ENCODE results near the gene ADK. TPM values are rescaled to one million over a fixed set of nuclear protein-coding genes. Genes with fewer than 3 reads are reported as not detected.

The ADK gene
- total and polyA plus RNA-seq, 2 donors (not counting 3 experiments of a cell fraction or from before 2014, with no cell fraction given): 11.7 to 46.5 TPM

- H3K4me1 ChIP-seq (ENCODE audit: control insufficient read depth, extremely low read depth, insufficient read depth, low read length): no peaks in the 10 kb centered on the region
- no TSS peak for BruUV-seq (replicated peaks)
Observed at GRCh38 chr10:74103560-74104258, 47.3 kb upstream of the ADK start.

DNA sequence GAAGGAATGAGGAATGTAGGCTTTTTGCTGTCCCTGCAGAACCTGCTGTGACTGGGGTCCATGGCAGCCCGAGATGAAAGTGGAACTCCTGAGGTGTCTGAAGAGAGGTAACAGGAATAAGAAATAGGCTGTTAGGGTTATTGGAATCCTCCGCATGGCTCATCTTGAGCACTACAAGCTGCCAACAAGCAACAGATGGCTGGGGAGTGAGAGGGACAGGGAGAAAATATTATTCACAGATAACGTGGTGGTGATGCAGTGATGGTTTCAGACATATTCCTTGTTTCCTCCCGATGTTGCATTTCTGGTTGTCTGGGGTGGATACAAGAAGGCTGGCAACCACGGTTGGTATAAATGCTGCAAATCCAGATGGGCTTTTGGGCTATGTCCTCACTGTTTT, 46.5 kb upstream of the ADK start:
- Histone ChIP-seq H3K4me3 (replicated peaks in 1 of 3; ENCODE audit: insufficient read depth in 1 of 3, low read depth in 1 of 3, low read length in 3 of 3) (no peak overlapping the region), H3K36me3 (ENCODE audit: control insufficient read depth in 2 of 2, extremely low read depth in 1 of 2, insufficient read depth in 2 of 2, low read length in 2 of 2) (peaks cover 34 to 44% of the 10 kb centered on the region in 2 experiments), H3K27me3 (ENCODE audit: control insufficient read depth in 2 of 2, insufficient read depth in 2 of 2, low read length in 2 of 2) (no peaks in the 10 kb centered on the region), H3K9ac (replicated peaks; ENCODE audit: extremely low read depth, insufficient read depth, low read length) (no peak overlapping the region), H3K27ac (ENCODE audit: insufficient read depth, low read depth, low read length) (no peak overlapping the region), H3K9me1 (replicated peaks; ENCODE audit: control insufficient read depth, extremely low read depth, insufficient read depth, low read length) (no peaks in the 10 kb centered on the region), H3K79me2 (ENCODE audit: control insufficient read depth, insufficient read depth, low read length) (peaks cover 14% of the 10 kb centered on the region), H3K4me2 (ENCODE audit: insufficient read depth, low read length) (no peak overlapping the region), H3K4me1 (ENCODE audit: control insufficient read depth, extremely low read depth, insufficient read depth, low read length) (no peaks in the 10 kb centered on the region), H4K20me1 (replicated peaks; ENCODE audit: control insufficient read depth, extremely low read depth, insufficient read depth, low read length) (peaks cover 3% of the 10 kb centered on the region), H2AFZ (ENCODE audit: low read depth, low read length) (no peak overlapping the region), H3K9me3 (replicated peaks; ENCODE audit: control insufficient read depth, insufficient read depth, low read length) (no peaks in the 10 kb centered on the region)
- BruUV-seq (replicated peaks): no TSS peak
- no peak for DNase-seq (ENCODE audit: low read depth, low spot score)
- intact Hi-C loops (cut with micrococcal nuclease) (no loop called here), dilution Hi-C loops (cut with MboI; ENCODE audit: extremely low pct_ligation_motif_present, low sequenced_read_pairs) (no loop called here)
- ChIA-PET CTCF (interaction anchor here (0.8 to 2.6 kb wide), 4 partner anchors 130 to 217 kb away, joined by 3 to 34 read pairs (median 8); no protein-coding TSS in a partner anchor), POLR2A (no interaction called here)
- no peak for FAIRE-seq
- TF ChIP-seq, protein P1, sequence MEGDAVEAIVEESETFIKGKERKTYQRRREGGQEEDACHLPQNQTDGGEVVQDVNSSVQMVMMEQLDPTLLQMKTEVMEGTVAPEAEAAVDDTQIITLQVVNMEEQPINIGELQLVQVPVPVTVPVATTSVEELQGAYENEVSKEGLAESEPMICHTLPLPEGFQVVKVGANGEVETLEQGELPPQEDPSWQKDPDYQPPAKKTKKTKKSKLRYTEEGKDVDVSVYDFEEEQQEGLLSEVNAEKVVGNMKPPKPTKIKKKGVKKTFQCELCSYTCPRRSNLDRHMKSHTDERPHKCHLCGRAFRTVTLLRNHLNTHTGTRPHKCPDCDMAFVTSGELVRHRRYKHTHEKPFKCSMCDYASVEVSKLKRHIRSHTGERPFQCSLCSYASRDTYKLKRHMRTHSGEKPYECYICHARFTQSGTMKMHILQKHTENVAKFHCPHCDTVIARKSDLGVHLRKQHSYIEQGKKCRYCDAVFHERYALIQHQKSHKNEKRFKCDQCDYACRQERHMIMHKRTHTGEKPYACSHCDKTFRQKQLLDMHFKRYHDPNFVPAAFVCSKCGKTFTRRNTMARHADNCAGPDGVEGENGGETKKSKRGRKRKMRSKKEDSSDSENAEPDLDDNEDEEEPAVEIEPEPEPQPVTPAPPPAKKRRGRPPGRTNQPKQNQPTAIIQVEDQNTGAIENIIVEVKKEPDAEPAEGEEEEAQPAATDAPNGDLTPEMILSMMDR (IDR thresholded peaks at IDR 0.05; ENCODE audit: extremely low read depth in 1 of 2, insufficient read depth in 1 of 2, low read depth in 1 of 2, low read length in 2 of 2): no peak
- TF ChIP-seq EZH2 (IDR thresholded peaks at IDR 0.05; ENCODE audit: borderline replicate concordance, low read depth, low read length, severe bottlenecking) (no peak), POLR2A (IDR thresholded peaks at IDR 0.05; ENCODE audit: low read depth, low read length) (no peak), GATA2 (IDR thresholded peaks at IDR 0.05; ENCODE audit: insufficient read depth, insufficient read length, low read depth, low read length) (no peak), POLR2AphosphoS5 (IDR thresholded peaks at IDR 0.05; ENCODE audit: insufficient read depth, low read depth, low read length) (no peak), MYC (IDR thresholded peaks at IDR 0.05; ENCODE audit: low read depth, low read length) (no peak), FOS (IDR thresholded peaks at IDR 0.05; ENCODE audit: borderline replicate concordance, insufficient read depth, low read length) (no peak), JUN (IDR thresholded peaks at IDR 0.05; ENCODE audit: borderline replicate concordance, insufficient read depth, insufficient read length, low read depth) (no peak)
- TF ChIP-seq, protein P2, sequence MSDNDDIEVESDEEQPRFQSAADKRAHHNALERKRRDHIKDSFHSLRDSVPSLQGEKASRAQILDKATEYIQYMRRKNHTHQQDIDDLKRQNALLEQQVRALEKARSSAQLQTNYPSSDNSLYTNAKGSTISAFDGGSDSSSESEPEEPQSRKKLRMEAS (IDR thresholded peaks at IDR 0.05; ENCODE audit: insufficient read depth, insufficient read length): no peak

More at GRCh38 chr10:74103560-74104258, 47.3 kb upstream of the ADK start:
- Histone ChIP-seq H3K79me2 (ENCODE audit: control insufficient read depth, insufficient read depth, low read length) (peaks cover 11% of the 10 kb centered on the region), H4K20me1 (replicated peaks; ENCODE audit: control insufficient read depth, extremely low read depth, insufficient read depth, low read length) (peaks cover 3% of the 10 kb centered on the region), H3K9me3 (replicated peaks; ENCODE audit: control insufficient read depth, insufficient read depth, low read length) (no peaks in the 10 kb centered on the region), H3K4me2 (ENCODE audit: insufficient read depth, low read length) (no peak overlapping the region), H3K4me3 (replicated peaks in 1 of 3; ENCODE audit: insufficient read depth in 1 of 3, low read depth in 1 of 3, low read length in 3 of 3) (no peak overlapping the region), H3K27me3 (ENCODE audit: control insufficient read depth in 2 of 2, insufficient read depth in 2 of 2, low read length in 2 of 2) (no peaks in the 10 kb centered on the region), H3K27ac (ENCODE audit: insufficient read depth, low read depth, low read length) (no peak overlapping the region), H3K36me3 (ENCODE audit: control insufficient read depth in 2 of 2, extremely low read depth in 1 of 2, insufficient read depth in 2 of 2, low read length in 2 of 2) (peaks cover 31 to 36% of the 10 kb centered on the region in 2 experiments), H3K9ac (replicated peaks; ENCODE audit: extremely low read depth, insufficient read depth, low read length) (no peak overlapping the region), H3K9me1 (replicated peaks; ENCODE audit: control insufficient read depth, extremely low read depth, insufficient read depth, low read length) (no peaks in the 10 kb centered on the region), H2AFZ (ENCODE audit: low read depth, low read length) (no peak overlapping the region)
- FAIRE-seq (peak; percentile 54), DNase-seq (ENCODE audit: low read depth, low spot score) (peak; percentile 37)
- dilution Hi-C loops (cut with MboI; ENCODE audit: extremely low pct_ligation_motif_present, low sequenced_read_pairs) (no loop called here), intact Hi-C loops (cut with micrococcal nuclease) (loop anchor here (1.0 kb wide), 1 partner anchor 217 kb away; no protein-coding TSS in a partner anchor)
- POLR2A ChIA-PET: no interaction called here
- TF ChIP-seq, protein P1 (IDR thresholded peaks at IDR 0.05; ENCODE audit: extremely low read depth in 1 of 2, insufficient read depth in 1 of 2, low read depth in 1 of 2, low read length in 2 of 2): peak; percentile 24 to 41
- no peak for TF ChIP-seq POLR2A (IDR thresholded peaks at IDR 0.05; ENCODE audit: low read depth, low read length)
- TF ChIP-seq FOS (IDR thresholded peaks at IDR 0.05; ENCODE audit: borderline replicate concordance, insufficient read depth, low read length): no peak
- CTCF ChIA-PET: interaction anchor here (0.6 to 2.6 kb wide), 20 partner anchors 8 to 284 kb away, joined by 3 to 34 read pairs (median 4); no protein-coding TSS in a partner anchor

All from endothelial cell of umbilical vein (primary cell).